ENCODE data around the gene NDUFS2. TPM values are rescaled to one million over a fixed set of nuclear protein-coding genes. Genes with fewer than 3 reads are reported as not detected.
"Not testable (repeated sequence)": the region's sequence is repeated elsewhere in the genome, so short reads cannot be mapped to it uniquely, and the experiment has no call there.

NDUFS2 gene
- total RNA-seq, 3 donors from 2014 or later = 102 to 129 (median 116) TPM

GRCh38 chr1:161219078-161219892 is 17.1 kb downstream of the NDUFS2 start:
- no peaks in the 10 kb centered on the region for H3K4me1 ChIP-seq
- no peak for DNase-seq (ENCODE audit: low spot score in 2 of 2)
- TF ChIP-seq POLR2A (IDR thresholded peaks at IDR 0.05) (no peak), POLR2AphosphoS5 (IDR thresholded peaks at IDR 0.05) (no peak)
- TF ChIP-seq, protein P1, sequence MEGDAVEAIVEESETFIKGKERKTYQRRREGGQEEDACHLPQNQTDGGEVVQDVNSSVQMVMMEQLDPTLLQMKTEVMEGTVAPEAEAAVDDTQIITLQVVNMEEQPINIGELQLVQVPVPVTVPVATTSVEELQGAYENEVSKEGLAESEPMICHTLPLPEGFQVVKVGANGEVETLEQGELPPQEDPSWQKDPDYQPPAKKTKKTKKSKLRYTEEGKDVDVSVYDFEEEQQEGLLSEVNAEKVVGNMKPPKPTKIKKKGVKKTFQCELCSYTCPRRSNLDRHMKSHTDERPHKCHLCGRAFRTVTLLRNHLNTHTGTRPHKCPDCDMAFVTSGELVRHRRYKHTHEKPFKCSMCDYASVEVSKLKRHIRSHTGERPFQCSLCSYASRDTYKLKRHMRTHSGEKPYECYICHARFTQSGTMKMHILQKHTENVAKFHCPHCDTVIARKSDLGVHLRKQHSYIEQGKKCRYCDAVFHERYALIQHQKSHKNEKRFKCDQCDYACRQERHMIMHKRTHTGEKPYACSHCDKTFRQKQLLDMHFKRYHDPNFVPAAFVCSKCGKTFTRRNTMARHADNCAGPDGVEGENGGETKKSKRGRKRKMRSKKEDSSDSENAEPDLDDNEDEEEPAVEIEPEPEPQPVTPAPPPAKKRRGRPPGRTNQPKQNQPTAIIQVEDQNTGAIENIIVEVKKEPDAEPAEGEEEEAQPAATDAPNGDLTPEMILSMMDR (IDR thresholded peaks at IDR 0.05) = no peak
- H3K36me3 ChIP-seq = no peaks in the 10 kb centered on the region
- no peaks in the 10 kb centered on the region for H3K27me3 ChIP-seq
- H3K4me3 ChIP-seq = no peak overlapping the region
- H3K9me3 ChIP-seq = no peaks in the 10 kb centered on the region
- H3K27ac ChIP-seq = no peak overlapping the region
- intact Hi-C loops (cut with DNase I; ENCODE audit: low total_unique reads) = no loop called here

- Histone ChIP-seq H3K27me3 (no peaks in the 10 kb centered on the region), H3K9me3 (no peaks in the 10 kb centered on the region), H3K4me1 (no peaks in the 10 kb centered on the region), H3K36me3 (no peaks in the 10 kb centered on the region), H3K27ac (no peak overlapping the region), H3K4me3 (no peak overlapping the region)
- no peak for DNase-seq (ENCODE audit: low spot score in 2 of 2)
- no peak for TF ChIP-seq POLR2AphosphoS5 (IDR thresholded peaks at IDR 0.05)
- no peak for TF ChIP-seq POLR2A (IDR thresholded peaks at IDR 0.05)
- TF ChIP-seq, protein P1 (IDR thresholded peaks at IDR 0.05) = no peak
- intact Hi-C loops (cut with DNase I; ENCODE audit: low total_unique reads) = loop anchor here (10.0 kb wide), 1 partner anchor 165 kb away; no protein-coding TSS in a partner anchor
Observed at GRCh38 chr1:161220002-161220401, 17.8 kb downstream of the NDUFS2 start.

DNA sequence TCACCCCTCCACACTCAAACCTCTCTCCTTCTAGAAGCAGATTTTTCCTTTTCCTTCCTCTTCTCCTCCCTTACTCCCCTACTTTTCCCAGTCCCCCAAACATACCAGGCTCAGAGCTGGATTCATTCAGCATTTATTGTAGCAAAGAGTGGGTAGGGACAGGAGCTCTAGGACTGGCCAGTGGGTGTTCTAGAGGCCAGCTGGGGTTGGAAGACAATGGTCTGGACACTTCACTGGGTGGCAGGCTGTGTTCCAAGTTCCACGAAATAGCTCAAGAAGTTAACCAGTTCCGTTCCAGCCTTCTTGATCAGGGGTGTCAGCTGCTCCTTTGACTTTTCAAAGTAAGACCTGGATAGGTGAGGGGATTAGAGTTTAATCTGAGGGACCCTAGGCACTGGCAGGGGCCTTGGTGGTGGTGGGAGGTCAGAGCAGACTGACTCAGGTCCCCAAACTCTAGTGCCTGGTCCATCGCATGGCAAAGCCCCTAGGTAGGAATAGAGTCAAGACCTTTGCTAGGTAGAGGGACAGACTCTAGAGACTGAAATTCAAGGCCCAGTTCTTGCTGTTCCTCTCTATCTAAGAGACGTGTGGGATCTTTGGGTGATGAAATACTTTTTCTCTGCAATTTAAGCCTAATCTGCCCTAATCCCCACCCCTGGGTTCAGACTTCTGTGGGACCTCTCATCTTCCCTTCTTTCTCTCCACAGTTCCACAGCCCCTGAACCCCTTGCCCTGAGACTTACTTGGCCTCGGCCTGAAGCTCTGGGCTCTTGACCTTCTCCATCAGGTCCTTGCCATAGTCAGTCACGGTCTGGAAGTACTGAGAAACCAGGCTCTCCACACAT is 20.2 kb downstream of the NDUFS2 start:
- Histone ChIP-seq H3K9me3 (no peaks in the 10 kb centered on the region), H3K4me3 (no peak overlapping the region), H3K36me3 (no peaks in the 10 kb centered on the region), H3K4me1 (peaks cover 0 to 7% of the 10 kb centered on the region in 2 donors), H3K27me3 (no peaks in the 10 kb centered on the region), H3K27ac (no peak overlapping the region)
- TF ChIP-seq, protein P1 (IDR thresholded peaks at IDR 0.05) = no peak
- TF ChIP-seq POLR2AphosphoS5 (IDR thresholded peaks at IDR 0.05) = no peak
- no peak for TF ChIP-seq POLR2A (IDR thresholded peaks at IDR 0.05)
- intact Hi-C loops (cut with DNase I; ENCODE audit: low total_unique reads) = loop anchor here (10.0 kb wide), 1 partner anchor 162 kb away; no protein-coding TSS in a partner anchor
- DNase-seq (ENCODE audit: low spot score in 2 of 2) = no peak

DNA sequence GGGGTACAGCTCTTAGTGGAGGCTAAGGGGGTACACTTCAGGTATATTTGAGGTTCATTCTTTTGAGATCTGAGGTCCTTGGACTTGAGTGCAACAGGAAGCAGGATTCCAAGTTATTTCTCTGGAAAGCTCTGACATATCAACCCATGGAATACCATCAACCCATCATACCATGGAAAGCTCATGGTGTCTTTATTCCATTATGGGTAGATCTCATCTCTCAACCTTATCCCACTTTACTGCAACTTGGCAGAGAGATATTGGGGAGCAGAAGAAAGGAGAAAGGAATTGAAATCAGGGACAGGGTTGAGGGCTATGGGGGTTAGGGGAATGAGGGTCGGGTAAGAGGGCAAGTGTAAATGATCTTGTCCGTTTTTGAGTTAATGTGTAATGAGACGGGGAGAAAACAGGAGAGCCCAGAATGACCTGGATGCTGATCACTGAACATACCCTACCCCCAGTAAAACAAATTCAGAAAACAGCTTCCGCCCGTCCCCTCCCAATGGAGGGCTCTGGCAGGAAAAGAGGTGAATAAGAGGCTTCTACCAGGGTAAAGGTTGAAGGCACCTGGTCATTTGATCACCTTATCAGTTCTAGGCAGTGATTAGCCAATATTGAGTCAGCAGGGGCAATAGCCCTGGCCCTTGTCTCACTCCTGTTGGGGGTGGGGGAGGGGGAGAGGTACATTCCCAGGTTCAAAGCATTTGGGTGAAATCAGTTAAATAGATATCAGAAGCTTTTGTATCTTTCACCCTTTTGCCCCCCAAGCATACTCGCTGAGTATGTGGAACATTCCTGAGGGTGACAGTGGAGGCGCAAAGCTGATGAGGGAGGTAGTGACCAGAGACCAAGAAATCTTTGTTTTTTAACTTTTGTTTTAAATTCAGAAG is 21.9 kb downstream of the NDUFS2 start:
- Histone ChIP-seq H3K4me1 (peaks cover 0 to 7% of the 10 kb centered on the region in 2 donors), H3K9me3 (no peaks in the 10 kb centered on the region), H3K27me3 (no peaks in the 10 kb centered on the region), H3K4me3 (no peak overlapping the region), H3K27ac (no peak overlapping the region), H3K36me3 (no peaks in the 10 kb centered on the region)
- DNase-seq (ENCODE audit: low spot score in 2 of 2) = no peak
- intact Hi-C loops (cut with DNase I; ENCODE audit: low total_unique reads) = loop anchor here (2.0 to 10.0 kb wide), 2 partner anchors 79 to 161 kb away; no protein-coding TSS in a partner anchor
- no peak for TF ChIP-seq POLR2AphosphoS5 (IDR thresholded peaks at IDR 0.05)
- TF ChIP-seq, protein P1 (IDR thresholded peaks at IDR 0.05) = no peak
- TF ChIP-seq POLR2A (IDR thresholded peaks at IDR 0.05) = no peak

- not testable (repeated sequence) for H3K4me3 ChIP-seq; DNase-seq (ENCODE audit: low spot score in 2 of 2); H3K4me1 ChIP-seq; H3K36me3 ChIP-seq; H3K27me3 ChIP-seq; H3K27ac ChIP-seq; H3K9me3 ChIP-seq
- intact Hi-C loops (cut with DNase I; ENCODE audit: low total_unique reads) = loop anchor here (2.0 to 10.0 kb wide), 2 partner anchors 78 to 160 kb away; no protein-coding TSS in a partner anchor
Observed at GRCh38 chr1:161224695-161225087, 22.5 kb downstream of the NDUFS2 start.

Measured in breast epithelium (tissue), 4 donors.